Effector memory CD8-positive, alpha-beta T cell (primary cell): Measurements from ENCODE around the gene PKP3.

ENCODE experiments used
- ATAC-seq: fragments of 150-1000 bp; cut with Tn5 transposase; replicated peaks from 2 replicates; pipeline ENCODE4 v1.10.0; 2021; ENCODE audit warnings: mild to moderate bottlenecking, moderate library complexity
- DNase-seq, 3 experiments: peaks; one replicate each; pipeline ENCODE4 v3.0.0; 2021
- H3K27ac Mint-ChIP-seq, 2 donors: one replicate each; pipeline ENCODE4 v1.8.0; 2022; ENCODE audit warnings: mild to moderate bottlenecking in 2 of 2, mixed read lengths in 2 of 2, moderate library complexity in 2 of 2
- H3K27me3 Mint-ChIP-seq, 2 donors: one replicate each; pipeline ENCODE4 v1.8.0; 2022; ENCODE audit warnings: mixed read lengths in 2 of 2
- H3K36me3 Mint-ChIP-seq: one replicate; pipeline ENCODE4 v1.8.0; 2022; ENCODE audit warnings: mild to moderate bottlenecking, moderate library complexity, mixed read lengths; ENCODE audit not compliant: insufficient read depth
- H3K4me1 Mint-ChIP-seq, 2 donors: one replicate each; pipeline ENCODE4 v1.8.0; 2022; ENCODE audit warnings: low read depth in 2 of 2, mixed read lengths in 2 of 2
- H3K4me3 Mint-ChIP-seq, 2 donors: one replicate each; pipeline ENCODE4 v1.8.0; 2022; ENCODE audit warnings: mild to moderate bottlenecking in 2 of 2, mixed read lengths in 2 of 2, moderate library complexity in 2 of 2
- H3K9me3 Mint-ChIP-seq, 2 donors: one replicate each; pipeline ENCODE4 v1.8.0; 2022; ENCODE audit warnings: mixed read lengths in 2 of 2

PKP3 gene

GRCh38 chr11:403021-403760 lies 9.2 kb downstream of the PKP3 start:
- ATAC-seq: no peak
- no peak overlapping the region for H3K27ac Mint-ChIP-seq
- DNase-seq: no peak

GRCh38 chr11:403761-404431 lies 9.9 kb downstream of the PKP3 start:
- peaks cover 7 to 10% of the 10 kb centered on the region in 2 donors for H3K4me1 Mint-ChIP-seq
- H3K36me3 Mint-ChIP-seq: peaks cover 7% of the 10 kb centered on the region
- H3K27ac Mint-ChIP-seq: peak overlapping the region in 1 of 2 donors; percentile 53
- H3K4me3 Mint-ChIP-seq: no peak overlapping the region
- H3K9me3 Mint-ChIP-seq: no peaks in the 10 kb centered on the region
- no peaks in the 10 kb centered on the region for H3K27me3 Mint-ChIP-seq
- DNase-seq: no peak
- ATAC-seq: no peak

More at GRCh38 chr11:403021-403760, 9.2 kb downstream of the PKP3 start:
- H3K9me3 Mint-ChIP-seq: no peaks in the 10 kb centered on the region
- peaks cover 7 to 10% of the 10 kb centered on the region in 2 donors for H3K4me1 Mint-ChIP-seq
- H3K27me3 Mint-ChIP-seq: no peaks in the 10 kb centered on the region
- H3K4me3 Mint-ChIP-seq: no peak overlapping the region
- peaks cover 7% of the 10 kb centered on the region for H3K36me3 Mint-ChIP-seq

GRCh38 chr11:404551-405264 lies 10.7 kb downstream of the PKP3 start:
- DNase-seq (no peak), ATAC-seq (no peak)
- H3K27ac Mint-ChIP-seq: peak overlapping the region; percentile 53 to 88
- peaks cover 7% of the 10 kb centered on the region for H3K36me3 Mint-ChIP-seq
- H3K27me3 Mint-ChIP-seq: no peaks in the 10 kb centered on the region
- peak overlapping the region in 1 of 2 donors; percentile 60 for H3K4me3 Mint-ChIP-seq
- no peaks in the 10 kb centered on the region for H3K9me3 Mint-ChIP-seq
- peaks cover 5 to 11% of the 10 kb centered on the region in 2 donors for H3K4me1 Mint-ChIP-seq

GRCh38 chr11:405323-405953 lies 11.4 kb downstream of the PKP3 start:
- Mint-ChIP-seq H3K27ac (peak overlapping the region; percentile 41 to 88), H3K4me3 (peak overlapping the region; percentile 60), H3K9me3 (no peaks in the 10 kb centered on the region), H3K4me1 (peaks cover 3 to 12% of the 10 kb centered on the region in 2 donors), H3K36me3 (peaks cover 7% of the 10 kb centered on the region), H3K27me3 (no peaks in the 10 kb centered on the region)
- ATAC-seq: no peak
- no peak for DNase-seq

- H3K27me3 Mint-ChIP-seq: no peaks in the 10 kb centered on the region
- peak overlapping the region; percentile 75 to 89 for H3K27ac Mint-ChIP-seq
- H3K9me3 Mint-ChIP-seq: no peaks in the 10 kb centered on the region
- H3K4me3 Mint-ChIP-seq: peak overlapping the region; percentile 43 to 60
- DNase-seq (no peak), ATAC-seq (no peak)
- H3K4me1 Mint-ChIP-seq: peaks cover 3 to 12% of the 10 kb centered on the region in 2 donors
- peaks cover 7% of the 10 kb centered on the region for H3K36me3 Mint-ChIP-seq
Observed at GRCh38 chr11:405954-406795, 12.2 kb downstream of the PKP3 start.

- no peaks in the 10 kb centered on the region for H3K9me3 Mint-ChIP-seq
- DNase-seq (peak; percentile 95 to 96 (median 96)), ATAC-seq (peak; percentile 94)
- H3K4me1 Mint-ChIP-seq: peaks cover 3 to 12% of the 10 kb centered on the region in 2 donors
- H3K36me3 Mint-ChIP-seq: peaks cover 7% of the 10 kb centered on the region
- no peaks in the 10 kb centered on the region for H3K27me3 Mint-ChIP-seq
- H3K27ac Mint-ChIP-seq: peak overlapping the region; percentile 75 to 89
- H3K4me3 Mint-ChIP-seq: peak overlapping the region; percentile 43 to 58
Observed at GRCh38 chr11:406796-407650, 13.0 kb downstream of the PKP3 start.

- ATAC-seq: peak; percentile 2
- Mint-ChIP-seq H3K27ac (peak overlapping the region; percentile 6 to 75), H3K4me3 (peak overlapping the region; percentile 6 to 58), H3K36me3 (peaks cover 7% of the 10 kb centered on the region), H3K27me3 (no peaks in the 10 kb centered on the region), H3K4me1 (peaks cover 5 to 12% of the 10 kb centered on the region in 2 donors), H3K9me3 (no peaks in the 10 kb centered on the region)
- DNase-seq: peak in 2 of 3 experiments; percentile 39 to 46
Observed at GRCh38 chr11:407651-408123, 13.7 kb downstream of the PKP3 start.

- DNase-seq (no peak), ATAC-seq (no peak)
- peaks cover 12 to 17% of the 10 kb centered on the region in 2 donors for H3K4me1 Mint-ChIP-seq
- H3K4me3 Mint-ChIP-seq: peak overlapping the region in 1 of 2 donors; percentile 58
- no peaks in the 10 kb centered on the region for H3K27me3 Mint-ChIP-seq
- peaks cover 7% of the 10 kb centered on the region for H3K36me3 Mint-ChIP-seq
- no peaks in the 10 kb centered on the region for H3K9me3 Mint-ChIP-seq
- H3K27ac Mint-ChIP-seq: peak overlapping the region in 1 of 2 donors; percentile 75
Observed at GRCh38 chr11:408154-409007, 14.4 kb downstream of the PKP3 start.

- H3K9me3 Mint-ChIP-seq: no peaks in the 10 kb centered on the region
- no peaks in the 10 kb centered on the region for H3K27me3 Mint-ChIP-seq
- H3K4me3 Mint-ChIP-seq: no peak overlapping the region
- H3K27ac Mint-ChIP-seq: peak overlapping the region in 1 of 2 donors; percentile 49
- ATAC-seq: no peak
- DNase-seq: no peak
- peaks cover 14 to 20% of the 10 kb centered on the region in 2 donors for H3K4me1 Mint-ChIP-seq
- peaks cover 10% of the 10 kb centered on the region for H3K36me3 Mint-ChIP-seq
Observed at GRCh38 chr11:409008-409599, 15.1 kb downstream of the PKP3 start.

GRCh38 chr11:409600-410483 lies 15.8 kb downstream of the PKP3 start:
- no peak for DNase-seq
- Mint-ChIP-seq H3K9me3 (no peaks in the 10 kb centered on the region), H3K36me3 (peaks cover 10% of the 10 kb centered on the region), H3K4me3 (peak overlapping the region in 1 of 2 donors; percentile 35), H3K4me1 (peaks cover 19 to 26% of the 10 kb centered on the region in 2 donors), H3K27me3 (no peaks in the 10 kb centered on the region), H3K27ac (peak overlapping the region in 1 of 2 donors; percentile 49)
- ATAC-seq: no peak
